HG03280 (cell line): Measurements from ENCODE around the gene GPR157.
"Not testable (repeated sequence)": the region's sequence is repeated elsewhere in the genome, so short reads cannot be mapped to it uniquely, and the experiment has no call there.

Experiments used
- ATAC-seq: cut with Tn5 transposase; IDR thresholded peaks from one replicate; pipeline ENCODE4 v1.9.1; 2021; ENCODE audit warnings: mild to moderate bottlenecking, moderate library complexity; ENCODE audit not compliant: unreplicated experiment

GPR157 gene

DNA sequence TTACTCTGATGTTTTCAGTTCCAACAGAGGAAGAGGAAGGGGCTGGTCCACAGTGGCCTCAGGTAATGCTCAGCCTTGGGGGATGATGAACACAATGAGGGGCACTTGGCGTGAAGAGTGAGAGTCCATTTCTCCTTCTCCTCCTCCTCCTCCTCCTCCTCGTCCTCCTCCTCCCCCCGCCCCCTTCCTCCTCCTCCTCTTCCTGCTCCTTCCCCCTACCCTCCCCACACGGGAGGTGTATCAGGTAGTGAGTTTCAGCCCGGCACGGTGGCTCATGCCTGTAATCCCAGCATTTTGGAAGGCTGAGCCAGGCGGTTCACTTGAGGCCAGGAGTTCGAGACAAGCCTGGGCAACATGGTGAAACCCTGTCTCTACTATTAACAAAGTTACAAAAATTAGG is 17.3 kb upstream of the GPR157 start:
- ATAC-seq: no peak

DNA sequence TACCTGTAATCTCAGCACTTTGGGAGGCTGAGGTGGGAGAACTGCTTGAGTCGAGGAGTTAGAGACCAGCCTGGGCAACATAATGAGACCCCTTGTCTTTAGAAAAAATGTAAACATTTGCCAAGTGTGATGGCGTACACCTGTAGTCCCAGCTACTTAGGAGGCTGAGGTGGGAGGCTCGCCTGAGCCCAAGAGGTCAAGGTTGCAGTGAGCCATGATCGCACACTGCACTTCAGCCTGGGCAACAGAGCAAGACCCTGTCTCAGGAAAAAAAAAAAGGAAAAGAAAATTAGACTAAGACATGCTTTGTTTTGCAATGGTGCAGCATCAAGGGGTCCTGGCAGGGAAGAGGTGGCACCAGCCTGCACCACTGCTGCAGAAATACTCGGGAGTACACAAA is 16.8 kb upstream of the GPR157 start:
- ATAC-seq: no peak

DNA sequence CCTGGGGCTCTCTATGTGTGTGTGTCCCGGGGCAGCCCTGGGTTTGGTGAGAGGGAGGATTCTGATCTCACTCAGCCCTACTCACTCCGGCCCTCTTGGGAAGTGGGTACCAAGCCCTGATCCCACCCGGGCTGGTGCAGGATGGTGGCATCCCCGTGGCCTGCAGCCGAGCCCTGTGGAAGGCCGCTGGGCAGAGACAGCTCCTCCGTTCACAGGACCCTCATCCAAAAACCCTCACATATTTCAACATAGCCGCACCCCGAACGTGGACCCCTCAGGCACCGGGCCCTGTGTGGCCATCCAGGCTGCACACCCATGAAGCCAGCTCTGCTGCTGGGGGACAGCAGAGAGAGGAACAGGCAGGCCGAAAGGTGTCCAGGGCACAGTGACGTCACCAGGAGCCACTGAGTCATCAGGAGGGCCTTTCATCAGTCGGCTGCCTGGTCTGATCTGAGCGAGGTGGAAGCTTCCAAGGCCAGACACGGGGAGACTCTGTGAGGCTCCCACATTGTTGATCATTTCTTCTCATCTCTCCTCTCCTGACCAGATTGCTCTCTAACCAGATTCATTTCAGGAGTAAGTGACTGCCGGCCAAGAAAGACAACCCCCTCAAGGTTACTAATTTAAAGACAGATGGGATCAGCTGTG is 16.2 kb upstream of the GPR157 start:
- ATAC-seq: no peak

DNA sequence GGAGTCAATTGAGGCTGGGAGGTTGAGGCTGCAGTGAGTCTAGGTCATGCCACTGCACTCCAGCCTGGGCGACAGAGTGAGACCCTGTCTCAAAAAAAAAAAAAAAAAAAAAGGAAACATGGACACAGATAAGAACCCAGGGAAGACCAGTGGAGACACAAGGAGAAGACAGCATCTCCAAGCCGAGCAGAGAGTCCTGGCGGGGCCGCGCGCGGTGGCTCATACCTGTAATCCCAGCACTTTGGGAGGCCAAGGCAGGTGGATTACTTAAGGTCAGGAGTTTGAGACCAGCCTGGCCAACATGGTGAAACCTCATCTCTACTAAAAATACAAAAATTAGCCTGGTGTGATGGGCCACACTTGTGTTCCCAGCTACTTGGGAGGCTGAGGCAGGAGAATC is 15.6 kb upstream of the GPR157 start:
- ATAC-seq: not testable (repeated sequence)

DNA sequence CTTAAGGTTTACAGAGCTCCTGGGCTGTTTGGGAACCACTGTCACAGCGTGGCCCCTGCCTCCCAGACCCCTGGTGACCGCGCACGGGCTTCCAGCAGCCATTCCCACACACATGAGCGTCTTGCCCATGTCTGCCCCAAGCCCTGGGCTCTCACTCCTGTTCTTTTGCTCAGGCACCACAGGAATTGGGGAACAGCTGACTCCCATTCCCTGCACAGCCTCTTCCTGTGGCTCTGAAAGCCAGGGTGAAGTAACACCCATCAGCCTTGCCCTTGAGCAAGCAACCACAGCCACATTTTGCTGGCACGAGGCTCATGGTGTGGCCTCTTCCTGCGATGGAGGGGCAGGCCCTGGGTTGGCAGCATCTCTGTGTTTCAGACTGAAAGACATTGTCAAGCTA is 14.3 kb upstream of the GPR157 start:
- no peak for ATAC-seq

DNA sequence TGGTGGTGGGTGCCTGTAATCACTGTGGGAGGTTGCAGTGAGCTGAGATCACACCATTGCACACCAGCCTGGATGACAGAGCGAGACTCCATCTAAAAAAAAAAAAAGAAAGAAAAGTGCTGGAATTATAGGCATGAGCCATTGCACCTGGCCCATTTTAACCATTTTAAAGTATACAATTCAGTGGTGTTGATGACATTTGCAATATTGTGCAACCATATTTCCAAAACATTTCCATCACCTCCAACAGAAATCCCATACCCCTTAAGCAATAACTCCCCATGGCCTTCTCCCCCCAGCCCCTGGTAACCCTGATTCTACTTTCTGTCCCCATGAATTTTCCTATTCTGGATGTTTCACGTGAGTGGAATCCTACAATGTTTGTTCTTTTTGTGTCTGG is 11.0 kb upstream of the GPR157 start:
- ATAC-seq: no peak

DNA sequence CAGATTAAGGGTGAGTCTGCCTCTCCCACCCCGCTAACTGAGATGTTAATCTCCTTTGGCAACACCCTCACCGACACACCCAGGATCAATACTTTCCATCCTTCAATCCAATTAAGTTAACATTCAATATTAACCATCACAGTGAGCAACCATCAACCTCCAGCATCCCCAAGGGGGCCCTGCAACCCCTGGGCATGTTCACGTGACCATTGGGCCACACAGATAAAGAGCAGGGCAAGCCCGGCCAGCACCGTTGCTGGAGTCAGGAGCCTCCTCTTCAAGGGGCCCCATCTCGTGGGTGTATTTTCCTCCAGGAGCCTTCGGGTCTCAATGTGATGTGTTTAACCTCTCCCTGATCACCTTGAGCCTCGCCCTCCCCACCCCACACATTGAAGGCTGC is 8.0 kb upstream of the GPR157 start:
- ATAC-seq: no peak

DNA sequence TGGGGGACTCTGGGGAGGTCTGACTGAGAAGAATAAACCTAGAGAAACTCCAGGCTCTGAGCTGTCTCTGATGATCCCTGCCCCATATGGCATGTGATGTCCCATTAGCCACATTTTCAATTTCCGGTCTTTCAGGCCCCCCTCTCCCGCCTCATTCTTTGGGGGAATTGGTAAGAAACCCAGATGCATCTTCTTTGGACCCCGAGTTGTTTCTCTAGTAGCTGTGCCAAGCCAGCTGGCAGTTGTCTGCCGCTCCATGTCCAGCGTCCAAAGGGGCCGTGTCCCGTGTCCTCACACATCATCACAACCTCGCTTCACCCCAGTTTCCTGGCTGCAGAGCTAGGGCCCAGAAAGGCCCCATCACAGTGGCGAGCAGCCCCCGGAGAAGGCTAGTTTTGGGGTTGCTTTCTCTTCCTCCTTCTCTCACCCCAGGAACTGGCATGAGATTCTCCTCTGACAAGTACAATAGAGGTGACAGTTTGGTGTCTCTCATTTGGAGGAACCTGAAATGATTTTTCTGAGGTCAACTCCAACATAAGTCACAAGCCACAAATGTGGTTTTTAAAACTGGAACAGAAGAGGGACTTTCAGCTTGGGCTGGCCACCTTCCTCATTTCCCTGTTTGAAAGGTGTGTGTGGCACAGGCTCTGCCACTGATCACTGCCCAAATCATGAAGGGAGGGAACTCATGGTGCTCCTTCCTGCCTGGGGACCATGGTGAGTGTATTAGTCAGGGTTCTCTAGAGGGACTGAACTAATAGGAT is 6.4 kb upstream of the GPR157 start:
- ATAC-seq: no peak

DNA sequence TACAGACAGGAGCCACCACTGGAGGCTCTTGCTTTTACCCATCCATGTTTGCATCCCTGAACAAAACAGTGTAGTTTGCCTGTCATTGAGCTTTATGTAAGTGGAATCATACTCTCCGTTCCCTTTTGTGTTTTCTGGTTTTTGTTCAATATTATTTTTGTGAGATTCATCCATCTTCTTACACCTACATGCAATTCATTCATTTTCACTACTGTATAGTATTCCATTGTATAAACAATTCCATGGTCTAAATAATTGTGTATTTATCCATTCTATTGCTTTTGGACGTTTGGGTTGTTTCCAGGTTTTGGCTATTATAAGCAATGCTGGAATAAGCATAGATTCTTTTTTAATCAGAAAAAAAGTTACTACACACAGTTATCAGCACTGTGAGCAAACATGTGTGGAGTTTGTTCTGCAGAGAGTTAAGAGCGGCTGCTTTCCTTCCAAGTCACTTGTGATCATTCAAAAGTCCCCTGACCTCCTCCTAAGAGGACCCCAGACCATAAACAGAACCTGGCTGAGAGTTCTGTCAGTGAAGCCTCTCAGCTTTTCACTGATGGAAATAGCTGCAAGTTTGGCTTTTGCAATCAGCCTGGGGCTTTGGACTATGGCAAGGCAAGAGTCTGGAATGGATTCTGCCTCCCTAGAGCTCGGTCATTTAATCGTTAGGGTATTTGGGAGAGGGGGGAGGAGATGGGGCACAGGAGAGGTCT is 5.1 kb upstream of the GPR157 start:
- ATAC-seq: no peak

DNA sequence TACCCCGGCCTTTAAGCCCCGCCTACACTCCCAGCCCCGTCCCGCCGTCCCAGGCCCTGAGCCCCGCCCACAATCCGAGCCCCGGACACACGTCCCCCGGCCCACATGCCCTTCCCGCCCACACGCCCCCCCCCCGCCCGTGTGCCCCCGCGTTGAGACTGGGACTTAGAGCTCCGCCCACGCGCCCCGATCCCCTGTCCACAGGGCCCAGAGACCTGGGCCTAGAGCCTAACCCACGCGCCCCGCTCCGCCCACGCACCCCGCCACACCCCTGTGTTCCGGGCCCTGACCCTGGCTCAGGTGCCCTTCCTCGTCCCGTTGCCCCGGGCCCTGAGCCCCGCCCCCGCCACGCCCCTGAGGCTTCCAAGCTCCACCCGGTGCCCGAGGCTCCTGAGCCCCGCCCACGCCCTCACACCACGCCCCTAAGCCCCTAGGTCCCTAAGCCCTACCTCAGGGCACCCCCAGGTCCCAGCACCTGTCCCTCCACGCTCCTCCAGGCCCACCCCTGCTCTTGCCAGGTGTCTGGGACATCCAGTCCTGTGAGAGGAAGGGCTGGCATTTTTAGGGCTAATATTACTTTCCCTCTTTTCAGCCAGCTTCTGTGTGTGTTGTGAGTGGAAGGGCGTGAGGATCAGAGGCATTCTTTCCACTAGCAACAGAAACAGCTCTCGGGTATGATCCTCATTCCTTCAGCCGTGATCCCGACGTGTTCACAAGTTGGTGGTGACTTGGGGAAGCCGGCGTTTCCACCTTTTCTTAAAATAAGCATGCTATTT is 552 bp upstream of the GPR157 start:
- ATAC-seq: peak; percentile 68

DNA sequence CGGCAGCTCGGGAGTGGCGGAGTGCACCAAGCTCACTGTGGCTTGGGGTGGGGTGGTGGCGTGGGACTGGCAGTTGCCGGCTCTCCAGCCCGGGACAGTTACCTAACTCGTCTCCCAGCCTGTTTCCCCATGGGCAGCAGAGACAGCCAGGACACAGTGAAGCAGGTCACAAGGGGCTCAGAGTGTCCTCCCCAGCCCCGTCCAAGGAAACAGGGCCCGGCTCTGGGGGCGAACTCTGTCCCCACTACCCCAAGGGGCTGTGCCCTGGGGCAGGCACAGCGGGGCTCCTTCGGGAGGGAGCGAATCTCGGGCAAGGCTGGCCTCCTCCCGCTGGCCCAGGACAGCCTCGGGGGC is 759 bp downstream of the GPR157 start:
- ATAC-seq: peak; percentile 5

DNA sequence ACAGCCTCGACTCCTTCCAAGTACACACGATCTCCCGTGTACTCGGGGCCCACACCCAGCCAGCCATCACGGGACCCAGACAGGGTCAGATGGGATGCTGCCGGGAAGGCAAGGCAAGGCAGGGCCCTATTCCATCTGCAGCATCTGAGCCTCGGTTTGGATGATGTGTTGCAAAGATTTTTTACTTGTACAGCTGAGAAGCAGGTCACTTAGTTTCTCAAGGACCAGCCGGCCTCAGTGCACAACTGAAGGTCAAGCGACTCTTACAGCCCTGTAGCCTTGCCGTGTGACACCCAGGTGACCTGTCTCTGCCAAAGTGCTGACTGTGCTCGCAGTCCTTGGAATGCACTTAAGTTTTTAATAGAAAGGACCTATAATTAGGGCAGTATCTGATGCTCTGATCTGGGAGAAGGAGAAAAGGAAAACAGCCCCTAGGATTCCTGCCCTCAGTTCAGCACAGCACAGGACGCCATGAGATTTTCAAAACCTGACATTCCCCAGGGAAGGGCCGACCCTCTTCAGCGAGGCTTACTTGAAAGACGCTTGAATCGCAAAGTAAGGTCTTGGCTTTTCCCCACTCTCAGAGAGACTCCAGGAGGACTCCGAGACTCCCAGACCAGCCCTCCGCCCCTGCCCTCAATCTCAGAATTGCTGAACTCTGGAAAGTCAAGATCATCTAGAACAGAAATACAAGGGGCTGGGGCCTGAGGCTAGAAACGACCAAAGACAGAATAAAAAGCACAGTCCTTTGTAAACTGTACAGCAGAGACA is 1.3 kb downstream of the GPR157 start:
- no peak for ATAC-seq

DNA sequence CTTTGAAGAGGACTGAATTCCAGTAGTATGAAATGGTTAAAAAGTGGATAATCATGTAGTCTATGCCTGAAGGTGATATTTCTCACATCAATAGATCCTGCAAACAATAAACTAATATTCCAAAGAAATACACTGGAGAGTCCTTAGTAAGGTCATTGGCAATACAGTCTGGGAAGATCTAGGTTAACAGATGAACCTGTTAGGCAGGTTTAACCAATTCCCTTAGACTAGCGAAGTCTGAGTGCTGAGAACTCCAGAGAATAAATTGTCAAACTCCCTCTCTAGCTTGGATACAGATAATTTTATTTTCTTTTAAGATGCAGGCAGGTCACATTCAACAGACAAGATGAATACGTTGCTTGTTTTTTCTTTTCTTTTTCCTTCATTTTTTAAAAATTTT is 2.4 kb downstream of the GPR157 start:
- ATAC-seq: no peak

DNA sequence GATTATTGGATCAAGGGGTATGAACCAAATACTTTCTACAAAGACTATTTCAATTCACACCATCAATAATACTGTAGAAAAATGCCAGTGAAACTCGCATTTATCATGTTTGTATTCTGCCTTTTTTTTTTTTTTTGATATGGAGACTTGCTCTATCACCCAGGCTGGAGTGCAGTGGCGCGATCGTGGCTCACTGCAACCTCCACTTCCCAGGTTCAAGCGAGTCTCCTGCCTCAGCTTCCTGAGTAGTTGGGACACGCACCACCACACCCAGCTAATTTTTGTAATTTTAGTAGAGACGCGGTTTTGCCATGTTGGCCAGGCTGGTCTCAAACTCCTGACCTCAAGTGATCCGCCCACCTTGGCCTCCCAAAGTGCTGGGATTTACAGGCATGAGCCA is 3.1 kb downstream of the GPR157 start:
- not testable (repeated sequence) for ATAC-seq

DNA sequence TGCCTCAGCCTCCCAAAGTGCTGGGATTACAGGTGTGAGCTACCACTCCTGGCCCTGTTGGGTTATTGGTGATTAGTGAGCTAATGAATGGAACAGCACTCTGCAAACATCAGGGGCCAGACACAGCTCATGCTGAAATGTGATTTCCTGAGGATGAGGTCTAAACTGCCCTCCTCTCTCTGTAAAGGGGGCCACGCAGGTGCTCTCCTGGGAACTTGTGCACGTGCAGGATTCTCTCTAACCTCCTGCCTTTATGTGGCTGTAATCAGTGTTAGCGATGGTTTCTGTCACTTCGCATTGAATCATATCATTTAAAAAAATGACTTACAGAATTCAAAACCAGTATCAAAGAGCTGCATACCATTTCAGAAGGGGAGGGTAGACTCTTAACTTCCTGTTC is 3.6 kb downstream of the GPR157 start:
- ATAC-seq: no peak

DNA sequence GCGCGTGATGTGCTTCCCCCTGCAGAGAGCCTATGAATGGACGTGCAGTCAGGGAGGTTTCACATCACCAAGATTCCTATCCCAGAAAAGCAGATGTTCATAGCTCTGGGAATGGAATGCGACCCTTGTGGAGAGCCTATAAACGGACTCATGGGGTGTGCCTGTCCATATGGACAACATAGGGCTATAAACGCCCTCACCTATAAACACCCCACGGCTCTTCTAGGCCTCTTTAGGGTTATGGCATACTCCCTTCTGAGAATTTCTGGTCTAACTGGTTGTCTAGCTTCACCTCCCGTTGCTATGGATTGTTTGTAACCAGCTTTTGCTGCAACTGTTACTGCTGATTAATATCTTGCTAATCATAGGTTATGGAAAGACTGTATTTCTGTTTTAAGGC is 4.5 kb downstream of the GPR157 start:
- ATAC-seq: not testable (repeated sequence)

DNA sequence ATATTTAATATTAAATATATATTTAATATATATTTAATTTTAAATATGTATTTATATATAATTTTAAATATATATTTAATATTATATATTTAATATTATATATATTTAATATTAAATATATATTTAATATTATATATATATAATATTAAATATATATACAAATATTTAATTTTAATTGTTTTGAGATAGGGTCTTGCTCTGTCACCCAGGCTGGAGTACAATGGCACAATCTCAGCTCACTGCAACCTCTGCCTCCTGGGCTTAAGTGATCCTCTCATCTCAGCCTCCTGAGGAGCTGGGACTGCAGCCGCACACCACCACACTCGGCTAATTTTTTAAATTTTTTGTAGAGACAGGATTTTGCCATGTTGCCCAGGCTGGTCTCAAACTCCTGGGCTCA is 5.2 kb downstream of the GPR157 start:
- not testable (repeated sequence) for ATAC-seq

DNA sequence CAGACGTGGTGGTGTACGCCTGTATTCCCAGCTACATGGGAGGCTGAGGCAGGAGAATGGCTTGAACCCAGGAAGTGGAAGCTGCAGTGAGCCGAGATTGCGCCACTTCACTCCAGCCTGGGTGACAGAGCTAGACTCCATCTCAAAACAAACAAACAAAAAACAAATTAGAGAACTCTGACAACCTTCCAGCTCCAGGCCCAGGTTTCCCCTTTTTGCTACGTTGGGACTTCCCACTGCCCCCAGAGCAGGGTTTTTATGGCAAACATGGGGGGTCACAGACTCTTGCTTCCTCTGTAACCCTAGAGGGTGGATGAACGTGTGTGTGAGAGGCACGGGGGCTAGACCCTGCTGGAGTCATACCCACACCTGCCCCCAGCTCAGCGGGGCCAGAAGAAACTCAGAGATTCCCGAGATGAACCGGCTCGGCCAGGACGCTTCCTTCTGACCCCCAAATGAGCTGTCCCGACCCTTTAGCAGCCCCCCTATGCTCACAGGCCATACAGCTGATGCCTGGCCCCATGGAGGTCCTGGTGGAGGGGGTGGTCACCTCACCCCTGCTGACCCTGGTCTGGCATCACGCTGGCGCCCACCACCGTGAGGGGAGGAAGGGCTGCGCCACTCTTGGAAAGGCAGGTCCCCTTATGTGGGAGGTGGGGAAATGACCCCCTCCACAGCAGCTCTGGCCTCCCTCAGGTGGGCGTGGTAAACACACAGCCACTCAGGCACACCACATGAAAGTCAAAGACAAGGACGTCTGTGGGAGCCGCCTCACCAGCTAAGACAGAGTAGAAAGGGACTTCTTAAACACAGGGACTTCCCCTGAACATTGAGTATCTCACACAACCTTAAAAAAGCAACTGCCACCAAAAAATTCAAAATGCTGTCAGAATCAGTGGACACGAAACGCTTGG is 7.1 kb downstream of the GPR157 start:
- ATAC-seq: peak; percentile 52

DNA sequence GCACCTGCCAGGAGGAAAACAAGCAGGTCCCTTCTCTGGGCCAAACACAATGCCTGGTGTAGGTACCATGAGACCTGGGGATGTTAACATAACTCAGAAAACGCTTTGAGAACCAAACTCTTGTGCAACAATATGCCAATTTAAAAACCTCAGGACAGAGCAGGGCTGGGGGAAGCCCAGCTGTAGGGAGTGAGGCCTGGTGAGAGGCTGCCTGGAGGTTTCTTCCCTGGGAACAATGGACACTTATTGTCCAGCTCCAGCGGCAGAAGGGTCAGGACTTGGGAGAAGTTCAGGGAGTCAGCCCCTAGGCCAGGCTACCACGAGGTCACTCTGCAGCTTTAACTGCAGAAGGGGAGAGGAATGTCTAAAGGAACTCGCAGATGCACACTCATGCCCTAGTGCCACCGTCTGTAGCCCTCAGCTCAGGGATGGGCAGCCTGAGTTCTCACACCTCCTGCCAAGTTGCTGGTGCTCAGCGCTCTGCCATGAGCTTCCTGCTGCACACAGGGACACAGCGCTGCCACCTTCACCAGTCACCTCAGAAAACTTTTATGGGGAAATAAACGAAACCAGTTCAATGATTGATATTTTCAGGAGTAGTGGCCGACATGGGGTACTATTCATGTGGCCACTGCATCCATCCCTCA is 8.5 kb downstream of the GPR157 start:
- no peak for ATAC-seq
